Measurements from ENCODE around the gene DOK6.

DOK6 gene

DNA sequence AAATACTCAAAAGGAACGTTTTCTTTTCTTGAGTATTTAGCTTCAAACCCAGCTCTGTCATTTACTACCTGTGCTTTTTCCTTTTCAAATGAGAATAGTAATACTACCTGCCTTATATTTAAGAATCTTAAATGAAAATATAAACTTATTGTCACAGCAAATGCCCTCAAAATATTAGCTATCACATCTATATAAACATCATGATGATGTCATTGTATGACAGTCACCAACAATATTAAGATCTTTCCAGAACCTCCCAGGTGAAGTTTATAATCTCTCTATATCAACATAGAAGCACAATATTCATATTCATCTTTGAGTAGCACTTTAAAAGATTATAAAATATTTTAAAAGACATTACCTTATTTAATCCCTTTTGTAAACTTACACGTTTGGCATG is 92.2 kb downstream of the DOK6 start:
- no peaks in the 10 kb centered on the region for H3K9me3 ChIP-seq (replicated peaks; ENCODE audit: low read length)
- no peaks in the 10 kb centered on the region for H3K4me1 ChIP-seq (ENCODE audit: control insufficient read depth, insufficient read depth, low read length)
- no peaks in the 10 kb centered on the region for H3K36me3 ChIP-seq (ENCODE audit: insufficient read depth, low read length)
- no peak overlapping the region for H3K4me3 ChIP-seq (ENCODE audit: low read length)
- no peak overlapping the region for H3K9ac ChIP-seq (ENCODE audit: low read depth, low read length)
- H3K27me3 ChIP-seq (ENCODE audit: control insufficient read depth, insufficient read depth, low read length), result no peaks in the 10 kb centered on the region
- no peak overlapping the region for H3K4me2 ChIP-seq (ENCODE audit: low read length)

DNA sequence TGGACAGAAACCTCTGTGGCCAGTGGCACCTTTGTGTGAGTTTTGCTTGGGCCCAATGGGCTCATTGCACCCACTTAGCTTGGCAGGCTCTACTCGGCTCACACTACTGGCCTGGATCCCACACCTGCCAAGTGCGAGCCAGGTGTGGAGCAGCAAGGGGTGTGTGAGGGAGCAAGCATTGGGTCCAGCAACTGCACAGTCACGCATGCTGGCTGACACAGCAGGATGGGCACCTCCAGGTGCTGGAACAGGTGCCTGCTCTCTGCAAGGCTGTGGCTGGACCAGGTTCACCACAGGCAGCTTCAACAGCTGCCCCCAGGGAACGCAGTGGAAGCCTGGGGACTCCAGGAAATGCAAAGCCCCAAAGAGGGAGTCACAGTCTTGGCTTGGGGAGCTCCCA is 94.2 kb downstream of the DOK6 start:
- Histone ChIP-seq H3K4me3 (ENCODE audit: low read length) (no peak overlapping the region), H3K9ac (ENCODE audit: low read depth, low read length) (no peak overlapping the region), H3K9me3 (replicated peaks; ENCODE audit: low read length) (no peaks in the 10 kb centered on the region), H3K4me1 (ENCODE audit: control insufficient read depth, insufficient read depth, low read length) (no peaks in the 10 kb centered on the region), H3K36me3 (ENCODE audit: insufficient read depth, low read length) (no peaks in the 10 kb centered on the region), H3K27me3 (ENCODE audit: control insufficient read depth, insufficient read depth, low read length) (no peaks in the 10 kb centered on the region), H3K4me2 (ENCODE audit: low read length) (no peak overlapping the region)

DNA sequence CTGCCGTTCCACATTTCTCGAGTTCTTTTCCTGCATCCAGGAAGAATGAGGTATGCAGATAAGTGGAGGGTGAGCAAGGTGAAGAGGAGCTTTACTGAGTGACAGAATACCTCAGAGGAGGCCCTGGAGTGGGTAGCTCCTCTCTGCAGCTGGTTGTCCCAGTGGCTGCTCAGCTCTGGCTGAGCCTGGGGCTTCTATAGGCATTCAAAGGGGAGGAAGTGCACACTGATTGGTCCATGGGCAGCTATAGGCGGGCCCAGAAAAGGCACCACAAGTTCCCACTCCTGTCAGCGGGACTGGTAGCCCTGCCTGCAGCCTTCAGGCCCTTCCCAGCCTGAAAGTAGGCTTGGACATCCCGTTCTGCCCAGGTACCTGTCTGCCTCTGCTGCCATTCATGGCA is 94.7 kb downstream of the DOK6 start:
- no peaks in the 10 kb centered on the region for H3K27me3 ChIP-seq (ENCODE audit: control insufficient read depth, insufficient read depth, low read length)

DNA sequence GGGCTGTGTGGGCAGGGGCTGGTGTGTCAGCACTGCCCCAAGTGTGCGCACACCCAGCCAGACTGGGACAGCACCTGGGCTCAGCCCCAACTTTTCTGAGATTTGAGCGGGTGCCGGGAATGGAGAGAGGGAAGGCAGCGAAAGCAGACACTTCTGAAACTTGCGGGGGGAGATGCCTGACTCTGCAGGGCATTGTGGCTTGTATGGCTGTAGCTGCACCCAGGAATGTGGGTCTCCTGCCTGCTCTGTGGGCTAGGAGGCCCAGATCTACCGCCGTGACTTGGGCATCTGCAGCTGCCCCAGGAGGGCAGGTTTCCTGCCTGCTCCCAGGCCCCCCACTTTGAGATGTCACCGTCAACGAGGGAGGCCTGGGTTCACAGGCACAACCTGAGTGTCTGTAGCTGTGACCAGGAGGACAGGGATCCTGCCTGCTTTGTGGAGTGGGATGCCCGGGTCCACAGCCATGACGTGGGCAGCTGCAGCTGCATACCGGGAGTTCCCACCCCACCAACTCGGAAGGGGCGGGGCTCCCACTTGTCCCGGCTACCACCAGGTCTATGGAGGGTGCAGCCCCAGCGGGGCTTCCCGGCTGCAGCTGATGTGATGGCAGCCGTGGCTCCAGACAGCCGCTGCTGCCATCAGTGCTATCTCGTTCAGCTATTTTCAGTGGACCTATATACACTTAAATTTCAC is 95.3 kb downstream of the DOK6 start:
- Histone ChIP-seq H3K4me3 (ENCODE audit: low read length) (no peak overlapping the region), H3K9me3 (replicated peaks; ENCODE audit: low read length) (no peaks in the 10 kb centered on the region), H3K4me2 (ENCODE audit: low read length) (no peak overlapping the region), H3K36me3 (ENCODE audit: insufficient read depth, low read length) (no peaks in the 10 kb centered on the region), H3K4me1 (ENCODE audit: control insufficient read depth, insufficient read depth, low read length) (no peaks in the 10 kb centered on the region), H3K9ac (ENCODE audit: low read depth, low read length) (no peak overlapping the region), H3K27me3 (ENCODE audit: control insufficient read depth, insufficient read depth, low read length) (no peaks in the 10 kb centered on the region)

More for the DNA sequence above, 94.7 kb downstream of the DOK6 start:
- H3K9ac ChIP-seq (ENCODE audit: low read depth, low read length), result no peak overlapping the region
- no peaks in the 10 kb centered on the region for H3K4me1 ChIP-seq (ENCODE audit: control insufficient read depth, insufficient read depth, low read length)
- no peaks in the 10 kb centered on the region for H3K36me3 ChIP-seq (ENCODE audit: insufficient read depth, low read length)
- no peak overlapping the region for H3K4me2 ChIP-seq (ENCODE audit: low read length)
- no peak overlapping the region for H3K4me3 ChIP-seq (ENCODE audit: low read length)
- no peaks in the 10 kb centered on the region for H3K9me3 ChIP-seq (replicated peaks; ENCODE audit: low read length)

DNA sequence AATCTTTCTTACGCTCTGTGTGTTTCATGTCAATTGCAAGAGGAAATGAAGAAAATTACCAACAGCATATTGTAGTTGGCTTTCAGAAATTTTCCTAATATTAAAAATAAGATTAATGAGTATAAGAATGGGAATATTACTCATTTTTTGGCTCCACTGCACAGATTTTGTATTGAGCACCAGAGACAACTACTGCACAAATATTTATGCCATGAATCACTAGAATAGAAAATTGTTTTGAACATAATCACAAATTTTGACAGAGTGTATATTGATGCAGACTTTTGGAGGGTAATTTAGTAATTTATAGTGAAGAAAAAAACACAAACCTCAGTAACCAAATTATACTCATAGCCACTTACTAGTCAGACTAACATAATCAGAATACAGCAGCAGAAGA is 118.3 kb downstream of the DOK6 start:
- no peaks in the 10 kb centered on the region for H3K4me1 ChIP-seq (ENCODE audit: control insufficient read depth, insufficient read depth, low read length)
- H3K27me3 ChIP-seq (ENCODE audit: control insufficient read depth, insufficient read depth, low read length), result no peaks in the 10 kb centered on the region
- H3K4me2 ChIP-seq (ENCODE audit: low read length), result no peak overlapping the region
- no peaks in the 10 kb centered on the region for H3K36me3 ChIP-seq (ENCODE audit: insufficient read depth, low read length)
- no peak overlapping the region for H3K9ac ChIP-seq (ENCODE audit: low read depth, low read length)
- no peak overlapping the region for H3K4me3 ChIP-seq (ENCODE audit: low read length)
- H3K9me3 ChIP-seq (replicated peaks; ENCODE audit: low read length), result no peaks in the 10 kb centered on the region

DNA sequence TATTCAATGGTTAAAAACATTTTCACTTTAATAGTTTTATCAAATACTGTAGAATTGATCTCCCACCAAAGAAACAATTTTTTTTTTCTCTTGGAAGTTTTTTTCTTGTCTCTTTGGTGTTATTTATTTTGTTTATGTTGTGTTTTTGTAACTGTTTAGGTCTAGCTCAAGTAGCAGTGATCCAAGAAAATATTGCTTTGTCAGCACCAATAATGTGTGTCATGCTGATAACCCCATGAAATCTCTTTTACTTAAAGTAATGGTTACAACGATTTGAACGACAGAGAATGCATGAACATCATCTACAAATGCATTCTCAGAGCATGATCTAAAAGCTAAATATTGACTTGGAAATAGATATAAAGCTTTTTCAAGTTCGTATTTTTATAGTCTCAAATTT is 122.9 kb downstream of the DOK6 start:
- Histone ChIP-seq H3K27me3 (ENCODE audit: control insufficient read depth, insufficient read depth, low read length) (no peaks in the 10 kb centered on the region), H3K4me3 (ENCODE audit: low read length) (no peak overlapping the region), H3K4me2 (ENCODE audit: low read length) (no peak overlapping the region), H3K36me3 (ENCODE audit: insufficient read depth, low read length) (no peaks in the 10 kb centered on the region), H3K4me1 (ENCODE audit: control insufficient read depth, insufficient read depth, low read length) (no peaks in the 10 kb centered on the region), H3K9me3 (replicated peaks; ENCODE audit: low read length) (no peaks in the 10 kb centered on the region), H3K9ac (ENCODE audit: low read depth, low read length) (no peak overlapping the region)

DNA sequence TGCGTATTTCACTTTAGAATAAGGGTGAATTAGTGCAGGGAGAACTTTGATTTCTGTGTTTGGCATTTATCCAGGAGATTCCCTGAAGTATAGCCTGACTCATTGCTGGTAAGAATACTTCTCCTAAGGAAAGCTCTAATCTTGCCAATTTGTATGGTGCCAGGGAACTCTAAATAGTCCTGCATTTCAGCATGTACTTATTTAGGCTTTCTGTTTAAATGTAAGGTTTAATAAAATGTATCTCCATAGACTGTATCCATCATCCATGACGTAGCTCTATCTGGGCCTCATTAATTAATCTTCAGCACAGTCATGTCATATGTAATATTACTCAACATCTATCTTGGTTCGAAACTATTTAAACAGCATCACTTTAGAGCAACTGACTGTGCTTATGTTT is 127.7 kb downstream of the DOK6 start:
- Histone ChIP-seq H3K9ac (ENCODE audit: low read depth, low read length) (no peak overlapping the region), H3K27me3 (ENCODE audit: control insufficient read depth, insufficient read depth, low read length) (no peaks in the 10 kb centered on the region), H3K36me3 (ENCODE audit: insufficient read depth, low read length) (no peaks in the 10 kb centered on the region), H3K4me3 (ENCODE audit: low read length) (no peak overlapping the region), H3K9me3 (replicated peaks; ENCODE audit: low read length) (no peaks in the 10 kb centered on the region), H3K4me2 (ENCODE audit: low read length) (no peak overlapping the region), H3K4me1 (ENCODE audit: control insufficient read depth, insufficient read depth, low read length) (no peaks in the 10 kb centered on the region)

DNA sequence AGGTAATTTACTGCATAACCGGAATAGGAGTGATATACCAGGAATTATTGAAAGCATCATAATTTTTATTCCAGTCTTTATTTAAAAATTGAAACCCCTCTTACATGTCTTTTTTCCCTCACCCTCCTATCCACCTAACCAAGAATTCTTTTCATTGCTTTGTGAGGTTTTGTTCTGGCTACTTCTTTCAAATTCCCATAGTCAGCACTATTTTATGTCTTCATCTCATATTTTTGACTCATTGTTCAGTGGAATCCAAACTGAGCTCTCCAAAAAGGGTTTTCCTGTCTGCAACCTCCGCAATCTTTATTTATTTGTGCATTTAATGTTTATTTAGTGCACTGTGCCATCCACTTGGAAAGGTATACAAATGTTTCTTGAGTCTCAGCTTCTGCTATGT is 128.5 kb downstream of the DOK6 start:
- Histone ChIP-seq H3K9ac (ENCODE audit: low read depth, low read length) (no peak overlapping the region), H3K4me3 (ENCODE audit: low read length) (no peak overlapping the region), H3K36me3 (ENCODE audit: insufficient read depth, low read length) (no peaks in the 10 kb centered on the region), H3K27me3 (ENCODE audit: control insufficient read depth, insufficient read depth, low read length) (no peaks in the 10 kb centered on the region), H3K4me2 (ENCODE audit: low read length) (no peak overlapping the region), H3K4me1 (ENCODE audit: control insufficient read depth, insufficient read depth, low read length) (no peaks in the 10 kb centered on the region), H3K9me3 (replicated peaks; ENCODE audit: low read length) (no peaks in the 10 kb centered on the region)

DNA sequence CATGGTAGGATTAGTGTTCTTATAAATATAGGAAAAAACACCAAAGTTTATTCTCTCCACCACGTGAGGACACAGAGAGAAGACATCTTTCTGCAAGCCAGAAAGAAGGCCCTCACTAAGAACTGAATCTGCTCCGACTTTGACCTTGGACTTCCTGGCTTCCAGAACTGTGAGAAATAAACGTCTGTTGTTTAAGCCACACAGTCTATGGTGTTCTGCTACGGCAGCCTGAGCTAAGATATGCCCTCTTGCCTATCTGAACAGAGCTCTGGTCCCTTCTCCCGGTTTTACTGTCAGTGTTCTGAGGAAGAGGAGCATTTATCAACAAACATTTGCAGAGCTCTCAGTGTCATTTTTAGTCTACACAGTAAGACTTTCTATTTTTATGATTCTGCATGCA is 131.3 kb downstream of the DOK6 start:
- Histone ChIP-seq H3K27me3 (ENCODE audit: control insufficient read depth, insufficient read depth, low read length) (no peaks in the 10 kb centered on the region), H3K9me3 (replicated peaks; ENCODE audit: low read length) (no peaks in the 10 kb centered on the region), H3K4me1 (ENCODE audit: control insufficient read depth, insufficient read depth, low read length) (peaks cover 4% of the 10 kb centered on the region), H3K36me3 (ENCODE audit: insufficient read depth, low read length) (no peaks in the 10 kb centered on the region), H3K4me2 (ENCODE audit: low read length) (no peak overlapping the region), H3K9ac (ENCODE audit: low read depth, low read length) (no peak overlapping the region), H3K4me3 (ENCODE audit: low read length) (no peak overlapping the region)

DNA sequence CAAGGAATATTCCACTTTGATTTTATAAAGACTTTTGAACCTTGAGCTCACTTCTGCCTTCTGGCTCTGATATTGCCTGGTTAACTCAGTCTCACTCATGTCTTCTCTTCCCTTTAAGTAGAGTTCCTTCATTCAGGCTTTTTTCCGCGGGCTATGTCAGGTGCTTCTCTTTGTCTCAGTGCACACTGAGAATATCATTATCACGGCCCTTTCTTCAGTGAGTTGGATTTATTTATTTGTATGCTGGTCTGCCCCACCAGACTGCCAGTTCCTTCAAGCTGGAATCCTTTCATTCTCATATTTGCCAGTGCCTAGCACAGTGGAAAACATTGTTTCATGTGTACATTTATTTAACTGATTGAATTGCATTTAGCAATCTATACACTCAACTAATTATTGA is 136.5 kb downstream of the DOK6 start:
- Histone ChIP-seq H3K36me3 (ENCODE audit: insufficient read depth, low read length) (no peaks in the 10 kb centered on the region), H3K9ac (ENCODE audit: low read depth, low read length) (no peak overlapping the region), H3K9me3 (replicated peaks; ENCODE audit: low read length) (no peaks in the 10 kb centered on the region), H3K4me2 (ENCODE audit: low read length) (no peak overlapping the region), H3K4me3 (ENCODE audit: low read length) (no peak overlapping the region), H3K27me3 (ENCODE audit: control insufficient read depth, insufficient read depth, low read length) (no peaks in the 10 kb centered on the region), H3K4me1 (ENCODE audit: control insufficient read depth, insufficient read depth, low read length) (peaks cover 4% of the 10 kb centered on the region)

DNA sequence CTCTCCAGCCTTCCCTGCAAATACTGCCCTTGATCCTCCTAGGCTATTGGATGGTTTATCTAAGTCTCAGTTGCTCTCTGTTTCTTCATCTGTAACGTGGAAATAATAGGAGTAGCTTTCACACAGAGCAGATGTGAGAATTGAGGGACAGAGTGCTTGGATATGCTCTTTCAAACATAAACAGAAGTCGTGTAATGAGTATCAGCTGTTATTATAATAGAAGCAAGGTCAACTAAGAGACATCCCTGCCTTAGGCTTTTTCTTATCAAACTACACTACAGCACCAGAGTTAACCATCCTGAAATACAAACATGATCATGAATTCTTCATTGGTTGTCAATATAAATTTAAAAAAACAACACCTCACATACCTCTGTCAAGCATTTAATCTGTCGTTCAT is 138.2 kb downstream of the DOK6 start:
- Histone ChIP-seq H3K9me3 (replicated peaks; ENCODE audit: low read length) (no peaks in the 10 kb centered on the region), H3K4me1 (ENCODE audit: control insufficient read depth, insufficient read depth, low read length) (peaks cover 4% of the 10 kb centered on the region), H3K4me2 (ENCODE audit: low read length) (no peak overlapping the region), H3K36me3 (ENCODE audit: insufficient read depth, low read length) (no peaks in the 10 kb centered on the region), H3K9ac (ENCODE audit: low read depth, low read length) (no peak overlapping the region), H3K4me3 (ENCODE audit: low read length) (no peak overlapping the region), H3K27me3 (ENCODE audit: control insufficient read depth, insufficient read depth, low read length) (no peaks in the 10 kb centered on the region)

DNA sequence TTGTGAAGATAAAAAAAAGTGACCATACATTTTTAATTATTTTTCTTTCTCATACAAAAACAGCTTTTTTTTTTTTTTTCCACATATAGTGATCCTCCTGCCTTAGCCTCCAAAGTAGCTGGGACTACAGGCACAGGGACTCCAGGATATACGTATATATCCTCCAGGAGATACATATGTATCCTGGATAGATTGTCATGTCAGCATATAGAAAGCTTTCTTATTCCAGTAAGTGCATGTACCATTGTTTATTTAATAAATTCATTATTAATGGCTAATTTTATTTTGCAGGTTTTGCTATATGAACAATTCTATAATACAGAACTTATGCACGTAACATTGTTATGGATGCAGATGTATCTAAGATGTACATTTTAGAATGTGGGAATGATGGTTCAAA is 138.7 kb downstream of the DOK6 start:
- Histone ChIP-seq H3K4me1 (ENCODE audit: control insufficient read depth, insufficient read depth, low read length) (peaks cover 4% of the 10 kb centered on the region), H3K27me3 (ENCODE audit: control insufficient read depth, insufficient read depth, low read length) (no peaks in the 10 kb centered on the region)

More for the DNA sequence above, 138.7 kb downstream of the DOK6 start:
- Histone ChIP-seq H3K4me3 (ENCODE audit: low read length) (no peak overlapping the region), H3K9ac (ENCODE audit: low read depth, low read length) (no peak overlapping the region), H3K4me2 (ENCODE audit: low read length) (no peak overlapping the region), H3K36me3 (ENCODE audit: insufficient read depth, low read length) (no peaks in the 10 kb centered on the region), H3K9me3 (replicated peaks; ENCODE audit: low read length) (no peaks in the 10 kb centered on the region)
